HG03175 (cell line): Measurements from ENCODE around the gene IL36RN.

Experiments
- ATAC-seq: cut with Tn5 transposase; IDR thresholded peaks from one replicate; pipeline ENCODE4 v1.9.1; 2021; ENCODE audit warnings: mild to moderate bottlenecking, moderate library complexity; ENCODE audit not compliant: unreplicated experiment

IL36RN gene

DNA sequence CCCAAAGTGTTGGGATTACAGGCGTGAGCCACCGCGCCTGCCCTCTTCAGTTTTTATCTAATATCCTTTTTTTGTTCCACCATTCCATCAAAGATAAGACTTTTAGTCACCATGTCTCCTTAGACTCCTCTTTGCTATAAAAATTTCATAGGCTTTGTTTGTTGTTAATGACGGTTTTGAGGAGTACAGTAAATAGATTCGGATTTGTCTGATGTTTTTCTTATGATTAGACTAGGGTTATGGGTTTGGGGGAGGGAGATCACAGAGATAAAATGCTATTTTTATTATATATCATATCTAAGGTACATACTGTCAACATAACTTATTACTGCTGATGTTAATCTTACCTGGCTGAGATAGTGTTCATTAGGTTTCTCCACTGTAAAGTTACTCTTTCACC lies 12.5 kb upstream of the IL36RN start:
- no peak for ATAC-seq

DNA sequence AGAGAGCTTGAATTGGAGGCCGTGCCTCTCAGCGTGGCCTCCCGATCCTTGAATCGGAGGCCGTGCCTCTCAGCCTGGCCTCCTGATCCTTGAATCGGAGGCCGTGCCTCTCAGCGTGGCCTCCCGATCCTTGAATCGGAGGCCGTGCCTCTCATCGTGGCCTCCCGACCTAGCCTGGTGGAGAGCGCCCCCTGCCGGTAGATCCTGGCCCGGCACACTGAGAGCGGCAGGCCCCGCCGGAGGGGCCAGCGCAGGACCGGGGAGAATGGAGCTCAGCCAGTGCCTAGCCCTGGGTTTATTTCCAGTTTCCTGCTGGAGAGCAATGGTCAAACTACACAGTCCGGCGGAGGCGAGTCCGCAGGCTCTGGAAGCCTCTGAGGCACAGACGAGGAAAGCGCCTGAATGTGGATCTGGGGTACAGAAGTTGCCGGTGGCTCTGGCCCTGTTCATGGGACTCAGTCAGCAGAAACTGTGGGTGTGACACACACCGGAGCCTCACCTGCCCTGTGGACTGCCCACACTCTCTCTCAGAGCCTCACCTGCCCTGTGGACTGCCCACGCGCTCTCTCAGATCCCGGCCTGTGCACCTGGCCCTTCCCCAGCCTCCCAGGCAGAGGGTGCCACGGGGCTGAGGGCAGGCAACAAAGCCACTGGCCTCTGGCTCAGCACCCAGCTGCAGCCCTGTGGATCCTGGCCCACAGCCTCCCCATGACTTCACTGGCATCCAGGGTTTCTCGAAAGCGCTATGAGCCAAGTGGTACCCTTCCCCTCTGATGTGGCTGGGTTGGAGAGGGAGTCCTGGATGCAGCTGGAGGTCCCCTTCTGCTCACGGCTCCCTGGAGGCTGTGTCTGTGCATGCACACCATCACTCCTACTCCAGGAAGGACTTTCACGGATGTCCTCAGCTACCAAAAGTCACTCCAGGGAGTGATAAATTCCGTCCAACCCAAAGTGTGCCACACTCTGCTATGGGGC lies 7.8 kb upstream of the IL36RN start:
- ATAC-seq: no peak

DNA sequence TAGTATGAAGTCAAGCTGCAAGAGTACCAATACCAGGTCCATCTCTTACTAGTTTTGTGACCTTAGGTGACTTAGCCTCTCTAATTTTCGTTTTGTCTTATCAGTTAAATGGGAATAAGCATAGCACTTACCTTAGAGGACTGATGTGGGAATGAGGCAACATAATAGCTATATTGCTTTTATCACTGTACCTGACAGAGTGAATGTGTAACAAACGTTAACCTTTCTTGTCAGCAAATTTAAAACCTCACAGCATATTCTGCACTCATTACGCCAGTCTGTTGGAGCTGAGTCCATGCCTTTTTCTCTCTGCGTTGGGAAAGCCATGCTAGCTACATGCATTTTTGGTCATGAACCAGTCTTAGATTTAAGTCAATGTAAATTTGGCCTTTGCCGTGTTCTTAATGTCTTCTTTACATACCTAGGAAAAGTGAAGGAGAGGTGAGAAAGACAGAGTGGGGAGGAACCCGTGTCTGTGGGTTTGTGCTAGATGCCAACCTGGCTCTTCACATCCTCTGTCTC lies 6.5 kb upstream of the IL36RN start, which contains the start of gene IL36B:
IL36B (minus strand) TSS at position 472 of the 522 bp plus-strand sequence.
- no peak for ATAC-seq

DNA sequence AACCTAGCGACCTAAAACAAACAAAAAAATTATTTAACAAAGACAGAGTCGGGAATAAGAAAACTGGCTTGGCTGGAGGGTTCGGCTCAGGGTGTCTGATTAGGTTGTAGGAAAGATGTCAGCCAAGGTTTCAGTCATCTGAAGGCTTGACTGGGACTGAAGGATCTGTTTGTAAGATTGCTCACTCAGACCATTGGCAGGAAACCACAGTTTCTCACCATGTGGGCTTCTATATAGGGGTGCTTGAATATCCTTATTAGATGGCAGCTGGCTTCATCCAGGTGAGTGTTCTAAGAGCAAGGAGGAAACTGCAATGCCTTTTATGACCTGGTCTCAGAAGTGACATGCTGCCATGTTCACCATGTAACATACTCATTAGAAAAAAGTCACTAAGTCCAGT lies 5.3 kb upstream of the IL36RN start:
- ATAC-seq: no peak

DNA sequence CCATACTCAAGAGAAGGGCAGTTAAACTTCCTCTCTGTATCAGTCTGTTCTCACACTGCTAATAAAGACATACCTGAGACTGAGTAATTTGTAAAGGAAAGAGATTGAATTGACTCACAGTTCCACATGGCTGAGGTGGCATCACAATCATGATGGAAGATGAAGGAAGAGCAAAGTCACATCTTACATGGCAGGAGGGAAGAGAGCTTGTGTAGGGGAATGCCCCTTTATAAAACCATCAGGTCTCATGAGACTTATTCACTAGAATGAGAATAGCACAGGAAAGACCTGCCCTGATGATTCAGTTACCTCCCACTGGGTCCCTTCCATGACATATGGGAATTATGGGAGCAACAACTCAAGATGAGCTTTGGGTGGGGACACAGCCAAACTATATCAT lies 4.9 kb upstream of the IL36RN start:
- ATAC-seq: no peak

DNA sequence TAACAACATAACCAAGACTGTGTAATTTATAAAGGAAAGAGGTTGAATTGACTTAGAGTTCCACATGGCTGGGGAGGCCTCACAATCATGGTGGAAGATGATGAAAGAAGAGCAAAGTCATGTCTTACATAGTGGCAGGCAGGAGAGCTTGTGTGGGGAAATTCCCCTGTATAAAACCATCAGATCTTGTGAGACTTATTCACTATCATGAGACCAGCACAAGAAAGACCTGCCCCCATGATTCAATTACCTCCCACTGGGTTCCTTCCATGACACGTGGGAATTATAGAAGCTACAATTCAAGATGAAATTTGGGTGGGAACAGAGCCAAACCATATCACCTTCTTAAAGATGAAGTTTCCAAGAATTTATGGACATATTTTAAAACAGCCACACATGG lies 2.5 kb upstream of the IL36RN start:
- ATAC-seq: no peak

DNA sequence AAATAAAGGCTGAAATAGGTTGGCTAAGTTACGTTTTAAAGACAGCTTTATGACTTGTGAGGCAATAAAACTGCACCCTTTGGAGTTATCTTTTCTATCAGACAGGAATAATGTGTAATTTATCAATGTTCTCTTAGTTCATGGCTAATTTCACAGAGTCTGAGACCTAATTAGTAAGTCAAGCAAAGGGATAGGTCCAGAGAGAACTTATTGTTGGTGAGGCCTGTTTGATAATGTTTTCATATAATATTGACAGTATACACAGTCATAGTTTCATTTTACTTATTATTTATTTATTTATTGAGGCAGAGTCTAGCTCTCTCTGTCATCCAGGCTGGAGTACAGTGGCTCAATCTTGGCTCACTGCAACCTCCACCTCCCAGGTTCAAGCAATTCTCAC lies 1.9 kb upstream of the IL36RN start:
- no peak for ATAC-seq

DNA sequence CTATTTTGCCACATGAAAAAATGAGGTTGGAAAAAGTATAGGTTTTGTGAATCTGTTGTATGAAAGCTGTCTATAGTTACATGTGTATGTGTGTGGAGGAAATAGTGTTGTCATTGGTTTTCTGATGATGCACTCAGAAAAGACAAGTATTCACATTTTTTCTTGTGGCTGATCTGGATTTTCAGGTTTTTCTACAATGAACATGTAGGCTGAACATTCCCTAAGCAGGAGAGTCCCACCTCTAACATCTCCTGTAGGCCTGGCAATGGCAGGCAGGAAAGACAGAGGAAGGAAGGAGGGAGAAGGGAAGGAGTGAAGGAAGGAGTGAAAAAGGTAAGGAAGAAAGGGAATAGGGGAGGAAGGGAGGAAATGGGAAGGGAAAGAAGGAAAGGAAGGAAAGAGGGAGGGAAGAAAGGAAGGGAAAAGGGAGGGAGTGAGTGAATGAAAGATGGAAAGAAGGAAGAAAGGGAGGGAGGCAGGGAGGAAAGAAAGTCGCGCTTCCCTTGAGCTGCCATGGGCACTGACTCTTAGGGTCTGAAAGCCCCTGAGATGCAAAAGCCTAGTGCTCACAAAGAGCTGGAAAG lies 495 bp upstream of the IL36RN start:
- no peak for ATAC-seq

DNA sequence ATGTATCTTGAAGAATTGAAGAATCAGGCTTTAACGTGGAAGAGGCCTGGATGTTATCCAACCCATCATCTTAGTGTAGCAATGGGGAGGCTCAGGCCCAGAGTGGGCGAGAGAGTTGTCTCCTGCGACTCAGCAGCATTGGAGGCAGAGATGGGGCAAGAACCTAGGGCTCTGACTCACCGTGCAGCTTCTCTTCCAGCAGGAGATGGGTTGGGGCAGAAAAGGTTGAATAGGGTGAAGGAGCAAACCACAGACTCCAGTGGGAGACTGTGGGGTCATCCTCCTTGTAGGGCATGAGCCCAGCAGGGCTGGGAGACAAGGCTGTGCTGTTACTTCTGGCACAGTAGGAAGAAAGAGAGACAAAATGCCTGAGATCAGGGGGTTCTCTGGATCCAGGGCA lies 1.4 kb downstream of the IL36RN start:
- ATAC-seq: no peak

DNA sequence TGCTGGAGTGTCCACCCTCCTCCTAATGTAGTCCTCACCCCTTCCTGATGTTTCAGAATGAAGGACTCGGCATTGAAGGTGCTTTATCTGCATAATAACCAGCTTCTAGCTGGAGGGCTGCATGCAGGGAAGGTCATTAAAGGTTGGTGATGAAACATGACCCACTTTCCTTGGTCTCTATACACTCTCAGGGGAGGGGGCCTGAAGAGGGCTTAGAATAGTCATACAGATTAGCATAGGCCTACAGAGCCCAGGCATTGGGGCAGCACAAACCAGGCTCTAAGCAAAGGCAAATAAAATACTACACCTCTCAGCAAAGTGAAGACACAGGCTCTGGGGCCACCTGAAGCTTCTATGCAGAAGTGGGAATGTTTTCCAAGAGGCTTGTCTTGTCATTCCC lies 1.8 kb downstream of the IL36RN start:
- no peak for ATAC-seq

DNA sequence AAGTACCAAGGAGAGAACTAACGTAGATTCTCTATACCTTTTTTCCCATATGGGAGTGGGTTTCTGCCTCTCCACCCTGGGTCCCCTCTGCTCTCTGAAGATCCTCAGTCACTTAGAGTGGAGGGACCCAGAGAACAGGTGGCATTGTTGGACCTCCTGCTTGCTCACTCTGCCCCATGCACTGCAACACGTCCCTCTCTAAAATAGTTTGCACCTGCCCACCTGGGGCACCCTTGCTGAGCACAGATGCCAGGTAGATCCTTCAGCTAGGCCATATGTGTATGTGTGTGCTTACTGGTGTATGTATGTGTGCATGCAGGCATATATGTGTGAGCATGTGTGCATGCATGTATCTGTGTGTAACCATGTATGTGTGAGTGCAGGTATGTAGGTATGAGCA lies 2.2 kb downstream of the IL36RN start:
- no peak for ATAC-seq

DNA sequence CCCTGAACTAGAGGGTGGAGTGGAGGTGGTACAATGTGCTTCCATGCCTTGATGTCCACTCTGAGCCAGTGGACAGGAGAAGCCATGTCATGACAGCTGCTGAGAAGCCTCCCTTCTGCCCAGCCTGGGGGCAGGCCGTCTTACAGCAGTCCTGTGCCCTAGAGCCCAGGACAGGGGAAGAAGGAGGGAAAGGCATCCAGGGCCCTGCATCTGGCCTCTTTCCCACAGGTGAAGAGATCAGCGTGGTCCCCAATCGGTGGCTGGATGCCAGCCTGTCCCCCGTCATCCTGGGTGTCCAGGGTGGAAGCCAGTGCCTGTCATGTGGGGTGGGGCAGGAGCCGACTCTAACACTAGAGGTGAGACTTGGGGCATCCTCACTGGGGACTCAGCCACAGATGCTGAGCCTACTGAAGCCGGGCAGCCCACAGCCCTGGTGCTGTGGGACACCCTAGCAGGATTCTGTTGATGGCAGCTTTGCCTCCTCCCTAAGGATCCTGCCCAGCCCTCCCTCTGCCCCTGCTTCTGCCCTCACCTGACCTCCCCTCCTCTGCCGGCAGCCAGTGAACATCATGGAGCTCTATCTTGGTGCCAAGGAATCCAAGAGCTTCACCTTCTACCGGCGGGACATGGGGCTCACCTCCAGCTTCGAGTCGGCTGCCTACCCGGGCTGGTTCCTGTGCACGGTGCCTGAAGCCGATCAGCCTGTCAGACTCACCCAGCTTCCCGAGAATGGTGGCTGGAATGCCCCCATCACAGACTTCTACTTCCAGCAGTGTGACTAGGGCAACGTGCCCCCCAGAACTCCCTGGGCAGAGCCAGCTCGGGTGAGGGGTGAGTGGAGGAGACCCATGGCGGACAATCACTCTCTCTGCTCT lies 3.1 kb downstream of the IL36RN start:
- ATAC-seq: no peak

DNA sequence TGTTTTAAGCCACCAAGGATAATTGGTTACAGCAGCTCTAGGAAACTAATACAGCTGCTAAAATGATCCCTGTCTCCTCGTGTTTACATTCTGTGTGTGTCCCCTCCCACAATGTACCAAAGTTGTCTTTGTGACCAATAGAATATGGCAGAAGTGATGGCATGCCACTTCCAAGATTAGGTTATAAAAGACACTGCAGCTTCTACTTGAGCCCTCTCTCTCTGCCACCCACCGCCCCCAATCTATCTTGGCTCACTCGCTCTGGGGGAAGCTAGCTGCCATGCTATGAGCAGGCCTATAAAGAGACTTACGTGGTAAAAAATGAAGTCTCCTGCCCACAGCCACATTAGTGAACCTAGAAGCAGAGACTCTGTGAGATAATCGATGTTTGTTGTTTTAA lies 5.3 kb downstream of the IL36RN start:
- ATAC-seq: no peak

DNA sequence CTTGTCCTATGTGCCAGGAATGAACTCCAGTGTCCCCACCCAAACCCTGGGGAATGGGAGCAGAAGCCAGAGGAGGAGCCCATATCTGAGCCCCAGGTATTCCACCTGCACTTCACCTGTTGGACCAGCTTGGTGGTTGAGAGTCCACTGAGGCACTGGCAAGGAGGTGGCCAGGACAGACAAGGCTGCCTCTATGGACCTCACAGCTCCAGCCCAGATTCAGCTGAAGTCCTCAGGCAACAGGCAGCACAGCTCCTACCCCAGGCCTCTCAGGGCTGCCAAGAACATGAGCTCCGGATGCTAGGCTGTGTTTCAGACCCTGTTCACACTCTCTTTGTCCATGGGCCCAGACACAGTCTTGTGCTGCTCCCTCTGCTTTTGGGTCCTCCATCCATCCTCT lies 5.9 kb downstream of the IL36RN start:
- ATAC-seq: no peak

DNA sequence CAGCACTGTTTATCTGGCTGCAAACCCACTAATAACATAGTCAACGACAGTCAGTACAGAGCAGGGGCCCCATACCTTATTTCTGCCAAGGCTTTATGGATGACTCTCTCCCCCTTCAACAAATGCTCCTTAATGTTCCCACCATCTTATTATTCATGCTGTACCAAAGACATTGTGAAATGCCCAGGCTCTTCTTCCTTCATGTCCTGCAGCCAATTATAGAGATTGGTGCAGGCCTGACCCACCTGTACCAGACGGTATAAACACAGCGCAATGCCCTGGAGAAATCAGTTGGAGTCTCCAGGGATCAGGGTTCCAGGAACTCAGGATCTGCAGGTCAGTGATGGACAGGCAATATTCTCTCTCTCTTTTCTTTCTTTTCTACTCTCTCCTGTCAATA lies 8.7 kb downstream of the IL36RN start, which contains the start of gene IL1F10:
IL1F10 (plus strand) TSS at position 290 of the 400 bp plus-strand sequence. CDS start 4,769 bp downstream, outside the sequence.
- ATAC-seq: no peak

DNA sequence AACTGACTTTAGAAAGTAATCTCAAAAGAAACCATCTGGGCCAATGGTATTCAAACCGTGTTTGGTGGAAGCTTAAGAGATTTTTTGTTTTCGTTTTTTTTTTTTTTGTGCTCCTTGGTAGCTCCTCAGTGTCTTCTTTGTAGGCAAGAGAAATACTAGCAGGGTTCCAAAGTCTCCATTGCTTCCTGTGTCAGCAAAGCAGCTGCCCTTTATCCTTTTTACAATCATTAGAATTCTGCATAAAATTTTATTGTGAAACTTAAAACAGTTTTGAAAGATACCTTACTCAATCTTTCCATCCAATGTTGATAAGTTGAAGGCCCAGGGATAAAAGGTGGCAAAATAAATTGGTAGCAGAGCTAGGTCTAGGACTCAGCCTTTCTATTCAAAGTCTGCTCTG lies 9.3 kb downstream of the IL36RN start:
- ATAC-seq: no peak

DNA sequence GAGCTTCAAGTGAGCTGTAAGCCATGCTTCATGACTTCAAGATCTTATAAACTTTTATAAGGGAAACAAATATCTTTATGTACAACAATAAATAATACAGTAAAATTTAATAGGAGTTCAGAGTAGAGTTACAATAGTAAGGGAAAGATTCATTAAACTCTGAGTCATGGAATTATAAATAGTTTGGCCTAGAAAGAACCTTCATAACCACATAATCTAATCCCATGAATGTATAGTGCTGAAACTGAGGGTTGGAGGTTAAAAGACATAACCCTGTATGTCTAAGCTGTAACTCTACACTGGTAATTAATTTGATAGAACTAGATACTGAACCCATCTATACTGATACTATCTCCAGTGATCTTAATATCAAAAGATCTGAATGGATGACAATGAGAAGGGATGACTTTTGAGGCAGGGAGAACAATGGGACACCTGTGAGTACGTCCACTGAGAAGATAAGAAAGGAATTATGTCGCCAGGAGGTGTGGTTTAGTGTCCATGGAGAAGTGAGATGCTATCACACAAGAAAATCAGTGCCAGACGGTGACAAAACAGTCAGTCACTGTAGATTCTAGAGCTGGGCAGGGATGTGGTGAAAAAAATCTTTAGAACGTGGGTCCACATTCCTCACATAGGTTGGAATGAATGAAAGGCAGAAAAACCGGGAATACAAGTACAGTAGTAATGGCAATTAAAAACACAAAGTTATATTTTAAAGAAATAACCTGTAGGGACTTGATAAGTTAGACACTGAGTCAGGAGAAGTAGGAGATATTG lies 9.9 kb downstream of the IL36RN start:
- no peak for ATAC-seq

DNA sequence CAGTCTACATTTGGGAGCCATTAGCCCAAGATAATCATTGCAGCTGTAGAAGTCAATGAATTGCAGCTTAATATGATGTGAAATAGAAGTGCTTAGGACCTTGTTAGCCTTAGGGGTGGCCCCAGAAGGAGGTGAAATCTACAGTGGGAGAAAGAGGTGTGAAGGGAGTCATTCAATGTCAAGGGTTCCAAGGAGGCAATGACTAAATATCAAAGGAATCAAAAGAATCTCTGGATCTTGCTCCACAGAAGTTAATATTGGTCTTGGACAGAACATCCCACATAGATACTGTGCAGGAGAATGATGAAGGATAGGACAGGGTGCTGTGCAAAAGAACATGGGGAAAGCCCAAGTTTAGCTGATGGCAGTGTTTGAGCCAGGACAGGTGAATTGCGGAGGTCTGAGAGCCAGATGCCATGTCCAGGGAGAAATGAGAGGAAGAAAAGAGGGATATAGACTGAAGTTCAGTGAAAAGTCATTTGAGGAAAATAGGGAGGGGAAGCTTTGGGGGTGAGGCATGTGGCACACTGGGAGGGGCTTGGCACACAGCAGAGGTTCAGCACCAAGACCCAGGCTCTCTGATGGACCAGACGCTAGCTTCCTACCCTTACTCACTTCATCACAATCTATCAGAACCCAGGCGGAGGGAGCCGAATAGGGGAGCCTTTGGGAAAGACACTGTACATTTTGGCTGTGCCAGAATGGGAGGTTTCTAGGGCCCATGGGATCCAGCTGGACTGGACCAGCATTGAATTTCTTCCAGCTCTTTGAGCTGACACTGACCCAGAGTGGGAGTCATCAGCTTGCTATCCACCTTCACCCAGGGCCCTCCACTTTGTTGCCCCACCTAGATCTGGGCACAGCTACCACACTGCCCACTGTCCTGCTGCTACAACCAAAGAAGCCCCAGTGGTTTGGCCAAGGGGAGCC lies 10.9 kb downstream of the IL36RN start:
- ATAC-seq: no peak

DNA sequence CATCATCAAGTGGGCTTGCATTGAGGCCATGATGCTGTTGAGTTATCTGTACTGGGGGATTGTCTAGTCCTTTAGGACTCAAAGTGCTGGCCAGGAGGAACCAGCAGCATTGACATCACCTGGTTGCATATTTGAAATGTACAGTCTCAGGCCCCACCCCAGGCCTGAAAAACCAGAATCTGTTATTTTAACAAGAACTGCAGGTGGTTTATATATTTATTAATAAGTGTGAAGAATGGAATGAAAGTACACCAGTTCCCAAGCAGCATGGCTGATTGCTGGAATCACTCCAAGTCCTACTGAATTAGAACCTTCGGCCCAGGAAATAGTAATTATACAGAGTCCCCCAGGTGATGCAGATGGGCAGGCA lies 11.6 kb downstream of the IL36RN start:
- no peak for ATAC-seq
